ENCODE results near the gene SEC24D. TPM values are rescaled to one million over a fixed set of nuclear protein-coding genes. Genes with fewer than 3 reads are reported as not detected.

The SEC24D gene
- total RNA-seq, 1 experiment from 2014 or later, result 61.5 TPM

DNA sequence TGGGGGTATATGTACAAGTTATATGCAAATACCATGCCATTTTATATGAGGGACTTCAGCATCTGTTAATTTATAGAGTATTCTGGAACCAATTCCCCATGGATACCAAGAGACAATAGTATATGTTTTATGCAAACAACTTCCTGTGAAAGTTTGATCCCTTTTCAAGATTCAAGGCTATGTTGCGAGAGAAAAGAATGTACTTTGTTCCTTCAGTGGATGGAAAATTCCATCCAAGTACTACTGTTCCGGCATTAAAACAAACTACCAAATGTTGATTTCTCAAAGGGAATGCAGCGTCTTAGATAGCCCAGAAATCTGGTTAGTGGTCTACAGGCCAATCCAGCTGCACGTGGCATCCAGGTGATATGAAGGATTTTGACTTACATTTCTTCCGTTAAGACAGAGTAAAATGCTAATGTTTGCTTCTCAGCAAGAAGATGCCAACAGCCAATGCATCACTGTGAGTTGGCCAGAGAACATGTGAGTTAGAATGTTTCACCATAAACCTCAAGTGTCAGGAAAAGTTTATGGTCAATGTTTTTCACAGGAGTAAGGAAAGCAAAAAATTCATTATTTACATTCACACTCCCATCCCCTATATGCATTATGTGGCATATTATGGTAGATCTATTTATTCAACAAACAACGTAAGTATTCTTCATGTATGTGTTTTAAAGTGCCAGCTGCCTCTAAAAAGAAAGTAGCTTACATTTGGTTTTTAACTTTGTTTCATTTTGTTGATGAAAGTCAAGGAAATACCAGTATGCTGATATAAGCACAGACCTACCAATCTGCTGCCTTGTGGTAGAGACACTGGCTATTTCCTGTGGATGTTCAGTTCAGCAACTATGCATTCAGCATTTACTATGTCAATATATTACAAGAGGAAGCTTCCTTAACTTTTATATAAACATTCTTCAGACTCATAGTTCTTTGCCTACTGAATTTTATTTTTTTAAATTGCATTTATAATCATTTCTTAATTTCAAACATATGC, 106.3 kb downstream of the SEC24D start:
- no peaks in the 10 kb centered on the region for H3K4me1 ChIP-seq (ENCODE audit: insufficient read depth, low read length)
- no peak overlapping the region for H3K18ac ChIP-seq (ENCODE audit: insufficient read length, low read depth, low read length)
- H3K14ac ChIP-seq (ENCODE audit: insufficient read depth, low read length), result no peak overlapping the region
- H2BK5ac ChIP-seq (ENCODE audit: insufficient read length, low read length), result no peak overlapping the region
- H4K20me1 ChIP-seq (ENCODE audit: control insufficient read depth, insufficient read depth, insufficient read length), result no peaks in the 10 kb centered on the region
- H3K27ac Mint-ChIP-seq, result no peak overlapping the region
- H3K79me1 ChIP-seq (ENCODE audit: insufficient read depth, low read depth, low read length, poor library complexity, severe bottlenecking), result no peaks in the 10 kb centered on the region
- no peak overlapping the region for H2BK120ac ChIP-seq (ENCODE audit: low read depth, low read length, poor library complexity, severe bottlenecking)
- peaks cover 16 to 67% (median 24%) of the 10 kb centered on the region in 3 experiments; a peak in 5 of 7 replicates for H3K36me3 Mint-ChIP-seq (ENCODE audit: insufficient read depth in 1 of 3, low read depth in 3 of 3)
- no peak overlapping the region for H3K23ac ChIP-seq (ENCODE audit: insufficient read length, low read depth, low read length)
- H3K9me3 Mint-ChIP-seq, result no peaks in the 10 kb centered on the region
- H2BK15ac ChIP-seq (ENCODE audit: low read depth, low read length), result no peak overlapping the region
- TF ChIP-seq, protein P1, sequence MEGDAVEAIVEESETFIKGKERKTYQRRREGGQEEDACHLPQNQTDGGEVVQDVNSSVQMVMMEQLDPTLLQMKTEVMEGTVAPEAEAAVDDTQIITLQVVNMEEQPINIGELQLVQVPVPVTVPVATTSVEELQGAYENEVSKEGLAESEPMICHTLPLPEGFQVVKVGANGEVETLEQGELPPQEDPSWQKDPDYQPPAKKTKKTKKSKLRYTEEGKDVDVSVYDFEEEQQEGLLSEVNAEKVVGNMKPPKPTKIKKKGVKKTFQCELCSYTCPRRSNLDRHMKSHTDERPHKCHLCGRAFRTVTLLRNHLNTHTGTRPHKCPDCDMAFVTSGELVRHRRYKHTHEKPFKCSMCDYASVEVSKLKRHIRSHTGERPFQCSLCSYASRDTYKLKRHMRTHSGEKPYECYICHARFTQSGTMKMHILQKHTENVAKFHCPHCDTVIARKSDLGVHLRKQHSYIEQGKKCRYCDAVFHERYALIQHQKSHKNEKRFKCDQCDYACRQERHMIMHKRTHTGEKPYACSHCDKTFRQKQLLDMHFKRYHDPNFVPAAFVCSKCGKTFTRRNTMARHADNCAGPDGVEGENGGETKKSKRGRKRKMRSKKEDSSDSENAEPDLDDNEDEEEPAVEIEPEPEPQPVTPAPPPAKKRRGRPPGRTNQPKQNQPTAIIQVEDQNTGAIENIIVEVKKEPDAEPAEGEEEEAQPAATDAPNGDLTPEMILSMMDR (conservative IDR thresholded peaks at IDR 0.05), result no peak
- H3K9me3 ChIP-seq (ENCODE audit: control insufficient read depth, low read depth, low read length), result no peaks in the 10 kb centered on the region
- H3K27me3 ChIP-seq (ENCODE audit: insufficient read depth, low read length), result no peaks in the 10 kb centered on the region
- H4K5ac ChIP-seq (ENCODE audit: insufficient read length, low read depth, low read length), result no peak overlapping the region
- no peaks in the 10 kb centered on the region for H3K23me2 ChIP-seq (ENCODE audit: insufficient read length, low read depth, low read length, poor library complexity, severe bottlenecking)
- no peak overlapping the region for H3K56ac ChIP-seq (ENCODE audit: insufficient read length, low read depth, low read length)
- no peaks in the 10 kb centered on the region for H3K4me1 Mint-ChIP-seq
- H2BK12ac ChIP-seq (ENCODE audit: insufficient read length, low read depth, low read length), result no peak overlapping the region
- DNase-seq, result no peak
- no peaks in the 10 kb centered on the region for H3K27me3 Mint-ChIP-seq (ENCODE audit: low read depth)
- H3K4me2 ChIP-seq (ENCODE audit: insufficient read depth, insufficient read length, low read length), result no peak overlapping the region
- H2BK20ac ChIP-seq (ENCODE audit: low read depth, low read length, poor library complexity, severe bottlenecking), result no peak overlapping the region
- H4K8ac ChIP-seq (replicated peaks; ENCODE audit: insufficient read length, low read depth, low read length), result no peak overlapping the region
- no peak overlapping the region for H3T11ph ChIP-seq (ENCODE audit: low read length)
- no peak overlapping the region for H3K4me3 Mint-ChIP-seq
- H3K9ac ChIP-seq (ENCODE audit: extremely low read depth, insufficient read length, low read length), result no peak overlapping the region
- no peak overlapping the region for H3K4ac ChIP-seq (ENCODE audit: low read depth, low read length)
- H2AFZ ChIP-seq (ENCODE audit: low read length), result no peak overlapping the region
- no peak overlapping the region for H4K91ac ChIP-seq (ENCODE audit: insufficient read length, low read depth, low read length)
- H2AK5ac ChIP-seq (ENCODE audit: insufficient read length, low read length), result no peak overlapping the region
- no CpG with 5 or more reads among the region's 6 CpGs for WGBS (ENCODE audit: extremely low coverage, insufficient read length, low lambda C conversion rate)
- H3K27ac ChIP-seq (ENCODE audit: insufficient read length, low read depth, low read length), result no peak overlapping the region
- no peaks in the 10 kb centered on the region for H3K79me2 ChIP-seq (ENCODE audit: insufficient read depth, low read length)
